ENCODE measurements around the gene COMMD4. TPM values are rescaled to one million over a fixed set of nuclear protein-coding genes. Genes with fewer than 3 reads are reported as not detected.

Gene COMMD4
- total and polyA plus RNA-seq, 10 of the 15 experiments (the other 5 are each of a cell fraction or from before 2014, with no cell fraction given), result 14.5 to 118 (median 75.3) TPM

DNA sequence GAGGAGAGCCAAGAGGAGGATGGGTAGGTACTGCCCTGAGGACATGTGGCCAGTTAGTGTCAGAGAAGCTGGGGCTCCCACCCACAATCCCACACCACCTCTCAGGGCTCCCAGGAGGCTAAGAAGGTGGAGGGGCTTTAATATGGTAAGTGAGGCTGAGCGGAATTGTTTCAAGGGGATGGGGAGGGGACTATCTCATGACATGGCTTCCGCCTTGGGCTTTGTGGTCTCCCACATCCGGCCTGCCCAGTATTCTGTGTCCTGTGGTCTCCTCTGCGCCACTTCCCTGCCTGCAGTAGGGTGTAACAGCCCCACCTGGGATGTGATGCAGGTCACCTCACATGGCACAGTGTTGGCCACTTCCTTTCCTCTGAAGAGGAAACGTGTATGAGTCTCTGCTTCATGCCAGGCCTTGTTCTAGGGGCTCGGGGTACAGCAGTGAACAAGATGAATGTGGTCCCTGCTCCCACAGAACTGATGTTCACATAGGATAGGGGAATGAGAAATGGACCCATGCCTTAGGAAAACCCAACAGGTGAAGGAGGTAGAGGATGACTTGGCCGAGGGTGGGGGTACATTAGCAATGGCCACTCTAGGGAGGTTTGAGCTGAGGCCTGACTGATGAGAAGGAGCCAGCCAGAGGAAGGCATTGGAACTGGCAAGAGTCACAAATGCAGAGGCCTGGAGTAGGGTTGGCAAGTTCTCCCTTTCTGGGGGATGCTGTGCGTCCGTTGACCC is 14.2 kb downstream of the COMMD4 start (continued):
- TF ChIP-seq, protein P1, sequence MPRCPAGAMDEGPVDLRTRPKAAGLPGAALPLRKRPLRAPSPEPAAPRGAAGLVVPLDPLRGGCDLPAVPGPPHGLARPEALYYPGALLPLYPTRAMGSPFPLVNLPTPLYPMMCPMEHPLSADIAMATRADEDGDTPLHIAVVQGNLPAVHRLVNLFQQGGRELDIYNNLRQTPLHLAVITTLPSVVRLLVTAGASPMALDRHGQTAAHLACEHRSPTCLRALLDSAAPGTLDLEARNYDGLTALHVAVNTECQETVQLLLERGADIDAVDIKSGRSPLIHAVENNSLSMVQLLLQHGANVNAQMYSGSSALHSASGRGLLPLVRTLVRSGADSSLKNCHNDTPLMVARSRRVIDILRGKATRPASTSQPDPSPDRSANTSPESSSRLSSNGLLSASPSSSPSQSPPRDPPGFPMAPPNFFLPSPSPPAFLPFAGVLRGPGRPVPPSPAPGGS (IDR thresholded peaks at IDR 0.05; ENCODE audit: borderline replicate concordance, insufficient read depth, low read depth, low read length, poor library complexity, severe bottlenecking), result peak; percentile 68
- TF ChIP-seq, protein P2, sequence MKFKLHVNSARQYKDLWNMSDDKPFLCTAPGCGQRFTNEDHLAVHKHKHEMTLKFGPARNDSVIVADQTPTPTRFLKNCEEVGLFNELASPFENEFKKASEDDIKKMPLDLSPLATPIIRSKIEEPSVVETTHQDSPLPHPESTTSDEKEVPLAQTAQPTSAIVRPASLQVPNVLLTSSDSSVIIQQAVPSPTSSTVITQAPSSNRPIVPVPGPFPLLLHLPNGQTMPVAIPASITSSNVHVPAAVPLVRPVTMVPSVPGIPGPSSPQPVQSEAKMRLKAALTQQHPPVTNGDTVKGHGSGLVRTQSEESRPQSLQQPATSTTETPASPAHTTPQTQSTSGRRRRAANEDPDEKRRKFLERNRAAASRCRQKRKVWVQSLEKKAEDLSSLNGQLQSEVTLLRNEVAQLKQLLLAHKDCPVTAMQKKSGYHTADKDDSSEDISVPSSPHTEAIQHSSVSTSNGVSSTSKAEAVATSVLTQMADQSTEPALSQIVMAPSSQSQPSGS (IDR thresholded peaks at IDR 0.05; ENCODE audit: low read length), result no peak
- TF ChIP-seq SP1 (IDR thresholded peaks at IDR 0.05; ENCODE audit: low read depth, low read length) (peak; percentile 18), ZSCAN29 (IDR thresholded peaks at IDR 0.05) (no peak), CBX5 (IDR thresholded peaks at IDR 0.05; ENCODE audit: low read depth) (peak; percentile 97), PML (IDR thresholded peaks at IDR 0.05; ENCODE audit: low read length) (peak; percentile 24; the same call in 1 of the 2 replicates), NR2F1 (conservative IDR thresholded peaks at IDR 0.05) (no peak), ZBED1 (IDR thresholded peaks at IDR 0.05; ENCODE audit: borderline replicate concordance) (no peak), ZZZ3 (IDR thresholded peaks at IDR 0.05; ENCODE audit: control insufficient read depth, insufficient read length, low read depth) (no peak), BHLHE40 (IDR thresholded peaks at IDR 0.05; ENCODE audit: borderline replicate concordance in 1 of 2, low read depth in 2 of 2, low read length in 1 of 2) (no peak; a peak in 1 of 4 replicates), GABPA (IDR thresholded peaks at IDR 0.05; ENCODE audit: low read depth) (peak; percentile 61; the same call in 1 of the 2 replicates), MYB (IDR thresholded peaks at IDR 0.05; ENCODE audit: borderline replicate concordance, low read depth, low read length) (no peak), BCL11A (IDR thresholded peaks at IDR 0.05; ENCODE audit: low read depth, low read length) (no peak), SMC3 (IDR thresholded peaks at IDR 0.05; ENCODE audit: borderline replicate concordance, low read length) (no peak), ZNF24 (IDR thresholded peaks at IDR 0.05) (no peak), RELA (IDR thresholded peaks at IDR 0.05; ENCODE audit: borderline replicate concordance, partially characterized antibody) (no peak), DPF2 (IDR thresholded peaks at IDR 0.05) (0 out of 2 replicates have a peak, but pooled peaks have one; percentile 34)
- TF ChIP-seq, protein P3, sequence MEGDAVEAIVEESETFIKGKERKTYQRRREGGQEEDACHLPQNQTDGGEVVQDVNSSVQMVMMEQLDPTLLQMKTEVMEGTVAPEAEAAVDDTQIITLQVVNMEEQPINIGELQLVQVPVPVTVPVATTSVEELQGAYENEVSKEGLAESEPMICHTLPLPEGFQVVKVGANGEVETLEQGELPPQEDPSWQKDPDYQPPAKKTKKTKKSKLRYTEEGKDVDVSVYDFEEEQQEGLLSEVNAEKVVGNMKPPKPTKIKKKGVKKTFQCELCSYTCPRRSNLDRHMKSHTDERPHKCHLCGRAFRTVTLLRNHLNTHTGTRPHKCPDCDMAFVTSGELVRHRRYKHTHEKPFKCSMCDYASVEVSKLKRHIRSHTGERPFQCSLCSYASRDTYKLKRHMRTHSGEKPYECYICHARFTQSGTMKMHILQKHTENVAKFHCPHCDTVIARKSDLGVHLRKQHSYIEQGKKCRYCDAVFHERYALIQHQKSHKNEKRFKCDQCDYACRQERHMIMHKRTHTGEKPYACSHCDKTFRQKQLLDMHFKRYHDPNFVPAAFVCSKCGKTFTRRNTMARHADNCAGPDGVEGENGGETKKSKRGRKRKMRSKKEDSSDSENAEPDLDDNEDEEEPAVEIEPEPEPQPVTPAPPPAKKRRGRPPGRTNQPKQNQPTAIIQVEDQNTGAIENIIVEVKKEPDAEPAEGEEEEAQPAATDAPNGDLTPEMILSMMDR (IDR thresholded peaks at IDR 0.05 in 2 of 3, conservative IDR thresholded peaks at IDR 0.05 in 1 of 3; ENCODE audit: control insufficient read depth in 2 of 3, extremely low read depth in 1 of 3, insufficient read depth in 1 of 3, low read depth in 3 of 3, low read length in 3 of 3), result no peak
- TF ChIP-seq, protein P4, sequence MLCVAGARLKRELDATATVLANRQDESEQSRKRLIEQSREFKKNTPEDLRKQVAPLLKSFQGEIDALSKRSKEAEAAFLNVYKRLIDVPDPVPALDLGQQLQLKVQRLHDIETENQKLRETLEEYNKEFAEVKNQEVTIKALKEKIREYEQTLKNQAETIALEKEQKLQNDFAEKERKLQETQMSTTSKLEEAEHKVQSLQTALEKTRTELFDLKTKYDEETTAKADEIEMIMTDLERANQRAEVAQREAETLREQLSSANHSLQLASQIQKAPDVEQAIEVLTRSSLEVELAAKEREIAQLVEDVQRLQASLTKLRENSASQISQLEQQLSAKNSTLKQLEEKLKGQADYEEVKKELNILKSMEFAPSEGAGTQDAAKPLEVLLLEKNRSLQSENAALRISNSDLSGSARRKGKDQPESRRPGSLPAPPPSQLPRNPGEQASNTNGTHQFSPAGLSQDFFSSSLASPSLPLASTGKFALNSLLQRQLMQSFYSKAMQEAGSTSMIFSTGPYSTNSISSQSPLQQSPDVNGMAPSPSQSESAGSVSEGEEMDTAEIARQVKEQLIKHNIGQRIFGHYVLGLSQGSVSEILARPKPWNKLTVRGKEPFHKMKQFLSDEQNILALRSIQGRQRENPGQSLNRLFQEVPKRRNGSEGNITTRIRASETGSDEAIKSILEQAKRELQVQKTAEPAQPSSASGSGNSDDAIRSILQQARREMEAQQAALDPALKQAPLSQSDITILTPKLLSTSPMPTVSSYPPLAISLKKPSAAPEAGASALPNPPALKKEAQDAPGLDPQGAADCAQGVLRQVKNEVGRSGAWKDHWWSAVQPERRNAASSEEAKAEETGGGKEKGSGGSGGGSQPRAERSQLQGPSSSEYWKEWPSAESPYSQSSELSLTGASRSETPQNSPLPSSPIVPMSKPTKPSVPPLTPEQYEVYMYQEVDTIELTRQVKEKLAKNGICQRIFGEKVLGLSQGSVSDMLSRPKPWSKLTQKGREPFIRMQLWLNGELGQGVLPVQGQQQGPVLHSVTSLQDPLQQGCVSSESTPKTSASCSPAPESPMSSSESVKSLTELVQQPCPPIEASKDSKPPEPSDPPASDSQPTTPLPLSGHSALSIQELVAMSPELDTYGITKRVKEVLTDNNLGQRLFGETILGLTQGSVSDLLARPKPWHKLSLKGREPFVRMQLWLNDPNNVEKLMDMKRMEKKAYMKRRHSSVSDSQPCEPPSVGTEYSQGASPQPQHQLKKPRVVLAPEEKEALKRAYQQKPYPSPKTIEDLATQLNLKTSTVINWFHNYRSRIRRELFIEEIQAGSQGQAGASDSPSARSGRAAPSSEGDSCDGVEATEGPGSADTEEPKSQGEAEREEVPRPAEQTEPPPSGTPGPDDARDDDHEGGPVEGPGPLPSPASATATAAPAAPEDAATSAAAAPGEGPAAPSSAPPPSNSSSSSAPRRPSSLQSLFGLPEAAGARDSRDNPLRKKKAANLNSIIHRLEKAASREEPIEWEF (IDR thresholded peaks at IDR 0.05; ENCODE audit: insufficient replicate concordance, low read depth, low read length), result no peak

Measured in GM12878 (cell line).